ENCODE data around the gene S100A16.
A peak's percentile ranks its signal among the peaks of the same experiment; 100 is the strongest.

Gene S100A16

GRCh38 chr1:153635872-153636271, 22.9 kb upstream of the S100A16 start:
- H3K27ac ChIP-seq, result peak overlapping the region; percentile 100; the same call in 1 of the 2 replicates
- no peak for TF ChIP-seq CTCF (conservative IDR thresholded peaks at IDR 0.05)

- H3K27ac ChIP-seq, result peak within 1 kb of the TSS; percentile 100
- TF ChIP-seq CTCF (conservative IDR thresholded peaks at IDR 0.05), result no peak
Measured at GRCh38 chr1:153633754-153634665, 21.1 kb upstream of the S100A16 start, which contains the start of gene CHTOP. TSS of gene CHTOP (plus strand) at chr1:153634066. CDS start at chr1:153636589, 2,523 bp downstream.

GRCh38 chr1:153633161-153633753, 20.3 kb upstream of the S100A16 start:
- TF ChIP-seq CTCF (conservative IDR thresholded peaks at IDR 0.05), result no peak

GRCh38 chr1:153631047-153632022, 18.4 kb upstream of the S100A16 start:
- no peak overlapping the region for H3K27ac ChIP-seq
- TF ChIP-seq CTCF (conservative IDR thresholded peaks at IDR 0.05), result no peak

More at GRCh38 chr1:153633161-153633753, 20.3 kb upstream of the S100A16 start:
- peak overlapping the region; percentile 100 for H3K27ac ChIP-seq

GRCh38 chr1:153630384-153630783, 17.4 kb upstream of the S100A16 start:
- no peak for TF ChIP-seq CTCF (conservative IDR thresholded peaks at IDR 0.05)
- H3K27ac ChIP-seq, result no peak overlapping the region

- no peak for TF ChIP-seq CTCF (conservative IDR thresholded peaks at IDR 0.05)
- no peak overlapping the region for H3K27ac ChIP-seq
Measured at GRCh38 chr1:153629971-153630370, 17.0 kb upstream of the S100A16 start.

All from VCaP (cell line).